GM06990 (cell line): ENCODE results near the gene RIN3.

Source experiments
- DNase-seq: peaks from one replicate; pipeline ENCODE4 v3.0.0-alpha.2; 2011; ENCODE audit not compliant: insufficient read length; ENCODE audit errors: extremely low read depth
- H3K27me3 ChIP-seq: replicated peaks from 2 replicates; pipeline ENCODE4 v1.6.0; 2011; ENCODE audit warnings: low read length; ENCODE audit not compliant: control insufficient read depth, insufficient read depth
- H3K36me3 ChIP-seq: 2 replicates; pipeline ENCODE4 v1.5.1; 2011; ENCODE audit warnings: low read length; ENCODE audit not compliant: control insufficient read depth, insufficient read depth
- H3K4me3 ChIP-seq: replicated peaks from 2 replicates; pipeline ENCODE4 v1.5.1; 2011; ENCODE audit warnings: low read depth, mild to moderate bottlenecking, control low read depth, low read length
- CTCF ChIP-seq: IDR thresholded peaks from 2 replicates; pipeline ENCODE4 v1.5.1; 2011; ENCODE audit warnings: low read length, control low read depth, mild to moderate bottlenecking, inconsistent platforms; ENCODE audit not compliant: insufficient read depth, poor library complexity, severe bottlenecking

Gene RIN3

GRCh38 chr14:92658684-92659083, 145.1 kb downstream of the RIN3 start:
- Histone ChIP-seq H3K4me3 (no peak overlapping the region), H3K36me3 (peaks cover 17% of the 10 kb centered on the region), H3K27me3 (no peaks in the 10 kb centered on the region)
- DNase-seq = no peak
- TF ChIP-seq CTCF = no peak

- Histone ChIP-seq H3K4me3 (no peak overlapping the region), H3K27me3 (no peaks in the 10 kb centered on the region), H3K36me3 (peaks cover 17% of the 10 kb centered on the region)
- no peak for DNase-seq
- TF ChIP-seq CTCF = no peak
These were observed 146.4 kb downstream of the RIN3 start for GRCh38 chr14:92659765-92660561.

GRCh38 chr14:92660571-92660970, 147.0 kb downstream of the RIN3 start:
- no peak for DNase-seq
- H3K4me3 ChIP-seq = no peak overlapping the region
- peaks cover 14% of the 10 kb centered on the region for H3K36me3 ChIP-seq
- TF ChIP-seq CTCF = no peak
- no peaks in the 10 kb centered on the region for H3K27me3 ChIP-seq

- no peak for TF ChIP-seq CTCF
- H3K36me3 ChIP-seq = peaks cover 13% of the 10 kb centered on the region
- H3K4me3 ChIP-seq = no peak overlapping the region
- no peaks in the 10 kb centered on the region for H3K27me3 ChIP-seq
- no peak for DNase-seq
These were observed 149.5 kb downstream of the RIN3 start for GRCh38 chr14:92663049-92663448.

- Histone ChIP-seq H3K4me3 (no peak overlapping the region), H3K36me3 (peaks cover 8% of the 10 kb centered on the region), H3K27me3 (no peaks in the 10 kb centered on the region)
- no peak for TF ChIP-seq CTCF
- DNase-seq = no peak
These were observed 152.1 kb downstream of the RIN3 start for GRCh38 chr14:92665661-92666110.
